H1 (cell line): Measurements from ENCODE around the gene TIMP4. TPM values are rescaled to one million over a fixed set of nuclear protein-coding genes. Genes with fewer than 3 reads are reported as not detected.

ENCODE experiments used
- polyA plus RNA-seq, 7 experiments: library from polyadenylated mRNA; depleted of rRNA in 3 of 7; stranded (reverse) in 5 of 7; unstranded in 2 of 7; fragments of >200 nt in 5 of 7; fragments of 200-250 nt in 2 of 7; gene quantifications; 1 replicate in 5 of 7; 2 replicates in 1 of 7; 4 replicates in 1 of 7; pipeline versions ENCODE4 v1.2.1 to v1.2.3, GENCODE V29; 2011 to 2013; ENCODE audit warnings: missing spikeins in 2 of 7, mixed read lengths in 2 of 7
- total RNA-seq: library from RNA; stranded (reverse); fragmentation: NEBNext Ultra II Directional; extraction: Animal tissue kit (Norgen Biotek cat#: 25700); gene quantifications from 2 replicates; pipeline ENCODE4 v1.2.1, GENCODE V29; 2021

TIMP4 gene
- total and polyA plus RNA-seq, 2 of the 8 experiments (the other 6 are each of a cell fraction or from before 2014, with no cell fraction given) = 5.1 to 8.7 TPM

Other genes starting within 250 kb of the TIMP4 start
- gene SYN2, start 154.5 kb downstream of the TIMP4 start, total RNA-seq = 9.3 TPM in 2 replicates
- 6.4 and 7.0 TPM in 2 replicates for gene SYN2, start 154.5 kb downstream of the TIMP4 start, polyA plus RNA-seq (2011; rRNA removed)
- 0.27 TPM in 1 of 2 replicates, not detected in the other for gene PPARG, start 130.2 kb upstream of the TIMP4 start, total RNA-seq
- 0.06 and 0.08 TPM in 2 replicates for gene PPARG, start 130.2 kb upstream of the TIMP4 start, polyA plus RNA-seq (2011; rRNA removed)